GM12878 (cell line): ENCODE results near the gene MROH2A. TPM values are rescaled to one million over a fixed set of nuclear protein-coding genes. Genes with fewer than 3 reads are reported as not detected.

ENCODE experiments used
- ATAC-seq: fragments of 200-7000 bp; cut with Tn5 transposase; 3 replicates; pipeline ENCODE4 v1.9.1; 2020; ENCODE audit warnings: mild to moderate bottlenecking, moderate library complexity
- BruUV-seq: library from RNA; stranded (reverse); fragments of 400-500 nt; replicated peaks from 2 replicates; lab custom pipeline; 2021; lab: Mats Ljungman, UMichigan
- CTCF ChIA-PET: fragments of 300-600 bp; sonication (Branson Sonifier 250); formaldehyde crosslinking; extraction: SDS; loops from one replicate; lab custom pipeline; 2021; ENCODE audit warnings: inconsistent platforms; lab: Yijun Ruan, JAX
- POLR2A ChIA-PET: fragments of 350-600 bp; formaldehyde crosslinking; extraction: SDS; loops from one replicate; lab custom pipeline; 2021; ENCODE audit warnings: inconsistent platforms; lab: Charles Lee
- RAD21 ChIA-PET: fragments of 300-600 bp; sonication (Branson Sonifier 250); formaldehyde crosslinking; loops from one replicate; lab custom pipeline; 2023; ENCODE audit warnings: antibody characterized with exemption; ENCODE audit not compliant: unreplicated experiment; lab: Charles Lee
- SMC1A ChIA-PET: fragments of 300-600 bp; sonication (Branson Sonifier 250); formaldehyde crosslinking; loops from one replicate; lab custom pipeline; 2023; ENCODE audit not compliant: unreplicated experiment, uncharacterized antibody; lab: Charles Lee
- DNase-seq: peaks from one replicate; pipeline ENCODE4 v3.0.0-alpha.2; 2011; ENCODE audit warnings: low read depth, low spot score
- FAIRE-seq: peaks from 3 replicates; lab custom pipeline; 2011; peaks lifted over from hg19 to GRCh38; lab: Jason Lieb, UNC
- H2AFZ ChIP-seq: 2 replicates; pipeline ENCODE4 v1.6.0; 2011; ENCODE audit warnings: low read depth, low read length, control low read depth; ENCODE audit not compliant: control insufficient read depth
- H3K27ac ChIP-seq: 2 replicates; pipeline ENCODE4 v1.5.1; 2011; ENCODE audit warnings: control low read depth; ENCODE audit not compliant: control insufficient read depth, insufficient read depth
- H3K27me3 ChIP-seq, 2 experiments: replicated peaks in 1 of 2; 2 replicates each; pipeline versions ENCODE4 v1.6.0 to v1.6.1; 2011; ENCODE audit warnings: low read length in 1 of 2; ENCODE audit not compliant: control insufficient read depth in 2 of 2, insufficient read depth in 2 of 2
- H3K36me3 ChIP-seq, 2 experiments: 2 replicates each; pipeline ENCODE4 v1.5.1; 2011; ENCODE audit warnings: low read length in 1 of 2; ENCODE audit not compliant: control insufficient read depth in 2 of 2, insufficient read depth in 2 of 2
- H3K4me1 ChIP-seq: 2 replicates; pipeline ENCODE4 v1.6.1; 2011; ENCODE audit warnings: mild to moderate bottlenecking, low read length, moderate library complexity, mixed read lengths; ENCODE audit not compliant: control insufficient read depth, insufficient read depth
- H3K4me2 ChIP-seq: 2 replicates; pipeline ENCODE4 v1.6.0; 2011; ENCODE audit warnings: control low read depth; ENCODE audit not compliant: control insufficient read depth, insufficient read depth
- H3K4me3 ChIP-seq: fragments of 200-600 bp; sonication (generic); 2 replicates; pipeline ENCODE4 v1.5.1; 2016
- H3K79me2 ChIP-seq: 2 replicates; pipeline ENCODE4 v1.6.0; 2011; ENCODE audit warnings: low read length; ENCODE audit not compliant: control insufficient read depth, insufficient read depth
- H3K9ac ChIP-seq: 2 replicates; pipeline ENCODE4 v1.8.0; 2011; ENCODE audit warnings: low read length, control low read depth, mixed read lengths; ENCODE audit not compliant: control insufficient read depth, insufficient read depth
- H3K9me3 ChIP-seq: replicated peaks from 3 replicates; pipeline ENCODE4 v1.5.1; 2011; ENCODE audit warnings: mild to moderate bottlenecking, low read length; ENCODE audit not compliant: control insufficient read depth, insufficient read depth
- H4K20me1 ChIP-seq: 2 replicates; pipeline ENCODE4 v1.6.0; 2011; ENCODE audit not compliant: control insufficient read depth, insufficient read depth
- ATF3 ChIP-seq: IDR thresholded peaks from 2 replicates; pipeline ENCODE4 v1.6.1; 2011; ENCODE audit warnings: low read depth, mild to moderate bottlenecking, low read length, moderate library complexity, borderline replicate concordance; ENCODE audit errors: extremely low read depth
- CBFB ChIP-seq: IDR thresholded peaks from 2 replicates; pipeline ENCODE4 v1.6.1; 2016; ENCODE audit warnings: antibody characterized with exemption, low read depth
- CBX3 ChIP-seq: fragments of 200-600 bp; sonication (generic); IDR thresholded peaks from 2 replicates; pipeline ENCODE4 v1.6.1; 2016; ENCODE audit warnings: low read depth, borderline replicate concordance
- FOS ChIP-seq: IDR thresholded peaks from 3 replicates; pipeline ENCODE4 v1.6.1; 2011; ENCODE audit warnings: borderline replicate concordance; ENCODE audit not compliant: insufficient read length; ENCODE audit errors: extremely low read depth
- MTA3 ChIP-seq: IDR thresholded peaks from 2 replicates; pipeline ENCODE4 v1.6.1; 2012; ENCODE audit warnings: low read length, inconsistent platforms, borderline replicate concordance
- NFYB ChIP-seq: IDR thresholded peaks from 2 replicates; pipeline ENCODE4 v1.6.1; 2011; ENCODE audit warnings: low read depth, mild to moderate bottlenecking, low read length, improper control_type of control experiment, moderate library complexity; ENCODE audit not compliant: insufficient read depth
- PKNOX1 ChIP-seq: fragments of 450-650 bp; IDR thresholded peaks from 2 replicates; pipeline ENCODE4 v1.6.1; 2016; ENCODE audit warnings: mild to moderate bottlenecking
- RB1 ChIP-seq: fragments of 450-650 bp; formaldehyde crosslinking; IDR thresholded peaks from 2 replicates; pipeline ENCODE4 v1.6.1; 2017; ENCODE audit warnings: mild to moderate bottlenecking, borderline replicate concordance
- SP1 ChIP-seq: IDR thresholded peaks from one replicate; pipeline ENCODE4 v1.6.1; 2011; ENCODE audit warnings: low read depth, low read length
- SPI1 ChIP-seq: IDR thresholded peaks from 2 replicates; pipeline ENCODE4 v1.6.1; 2011; ENCODE audit warnings: low read depth, mild to moderate bottlenecking, low read length, moderate library complexity, borderline replicate concordance; ENCODE audit not compliant: insufficient read depth
- ZBED1 ChIP-seq: IDR thresholded peaks from 2 replicates; pipeline ENCODE4 v1.6.1; 2016; ENCODE audit warnings: borderline replicate concordance
- WGBS: methylation state at CpG from one replicate; pipeline ENCODE4 v1.1.6; 2016; ENCODE audit warnings: low lambda C conversion rate; ENCODE audit not compliant: insufficient replicate concordance, insufficient coverage; ENCODE audit errors: missing lambda C conversion rate; 5-methylcytosine and 5-hydroxymethylcytosine counted together
- in situ Hi-C: fragments of 300-500 bp; cut with MboI; formaldehyde crosslinking; loops from 9 replicates; pipeline ENCODE4 v1.14.3; 2018; ENCODE audit warnings: mixed read lengths
- intact Hi-C: fragments of 100-400 bp; cut with micrococcal nuclease; formaldehyde crosslinking; loops from one replicate; pipeline ENCODE4 v1.14.2; 2022; ENCODE audit not compliant: unreplicated experiment
- polyA plus RNA-seq, 11 experiments: library from polyadenylated mRNA; depleted of rRNA in 4 of 11; unstranded in 6 of 11; stranded (reverse) in 5 of 11; fragments of >200 nt; fragmentation: Nextera tagmentation in 4 of 11; fragmentation: Illumina TruSeq in 1 of 11; extraction: Ambion mirVana in 4 of 11; extraction: Trizol in 1 of 11; gene quantifications; 1 replicate in 1 of 11; 2 replicates in 10 of 11; pipeline versions ENCODE4 v1.2.1 to v1.2.3, GENCODE V29; 2011 to 2016; ENCODE audit warnings: inconsistent platforms in 2 of 11, missing spikeins in 2 of 11, low read depth in 1 of 11
- total RNA-seq, 4 experiments: library from RNA; depleted of rRNA in 3 of 4; stranded (reverse); fragments of >200 nt in 3 of 4; fragmentation: Illumina TruSeq in 1 of 4; extraction: Trizol in 1 of 4; gene quantifications; 2 replicates each; pipeline versions ENCODE4 v1.2.1 to v1.2.3, GENCODE V29; 2013 to 2021
- TF ChIP-seq, protein P1 (sequence below): IDR thresholded peaks from 2 replicates; pipeline ENCODE4 v1.6.1; 2011; ENCODE audit warnings: mild to moderate bottlenecking, low read depth, low read length, moderate library complexity; ENCODE audit not compliant: insufficient replicate concordance

The MROH2A gene
- total and polyA plus RNA-seq, 10 of the 15 experiments (the other 5 are each of a cell fraction or from before 2014, with no cell fraction given) = not detected

DNA sequence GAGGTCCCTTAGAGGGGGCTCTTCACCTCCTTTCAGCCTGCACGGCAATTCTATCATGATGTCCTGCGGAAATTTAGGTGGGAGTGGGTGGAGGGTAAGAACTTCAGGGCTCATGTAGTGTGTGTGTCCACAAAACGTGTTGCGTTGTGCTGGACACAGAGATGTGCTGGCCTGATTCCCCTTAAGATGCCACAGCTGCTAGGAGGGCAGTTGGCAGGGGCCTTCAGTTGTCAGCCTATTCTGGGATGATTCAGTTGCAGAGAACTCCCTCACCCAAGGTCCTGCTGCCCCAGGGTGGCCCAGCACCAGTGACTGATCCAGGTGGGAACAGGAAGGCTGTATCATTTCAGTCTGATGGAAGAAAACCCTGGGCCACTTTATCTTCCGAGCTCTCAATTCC lies 77.2 kb downstream of the MROH2A start:
- in situ Hi-C loops = no loop called here
- H3K27me3 ChIP-seq = no peaks in the 10 kb centered on the region
- FAIRE-seq (no peak), DNase-seq (no peak)
- peaks cover 7% of the 10 kb centered on the region; the same call in 1 of the 2 replicates for H3K4me1 ChIP-seq
- ChIA-PET SMC1A (no interaction called here), POLR2A (no interaction called here)
- intact Hi-C loops = no loop called here
- no peak overlapping the region; the same call in 1 of the 2 replicates for H3K9ac ChIP-seq
- TF ChIP-seq ATF3 (no peak), FOS (no peak), CBFB (no peak), SP1 (no peak)
- TF ChIP-seq, all 136 proteins: peak for 0
- Histone ChIP-seq H3K79me2 (peaks cover 40% of the 10 kb centered on the region), H4K20me1 (0 out of 2 replicates have a peak, but pooled peaks cover 2% of the 10 kb centered on the region), H3K4me3 (peak overlapping the region; percentile 78; the same call in 1 of the 2 replicates), H3K9me3 (no peaks in the 10 kb centered on the region), H3K27ac (no peak overlapping the region; the same call in 1 of the 2 replicates), H3K4me2 (peak overlapping the region; percentile 81), H3K36me3 (peaks cover 2 to 3% of the 10 kb centered on the region in 2 experiments; a peak in 3 of 4 replicates), H2AFZ (peak overlapping the region; percentile 88; the same call in 1 of the 2 replicates)
- no peak for ATAC-seq
- no TSS peak for BruUV-seq
- ChIA-PET RAD21 (no interaction called here), CTCF (interaction anchor here (0.8 kb wide), 1 partner anchor 16 kb away, joined by 3 read pairs; no protein-coding TSS in a partner anchor)
- WGBS = 84% methylated on average over 5 of the region's 5 CpGs

GRCh38 chr2:233856184-233856583 lies 78.1 kb downstream of the MROH2A start:
- intact Hi-C loops = no loop called here
- peaks cover 32% of the 10 kb centered on the region for H3K79me2 ChIP-seq
- POLR2A ChIA-PET = no interaction called here

More at GRCh38 chr2:233856184-233856583, 78.1 kb downstream of the MROH2A start:
- ATAC-seq (no peak), FAIRE-seq (no peak), DNase-seq (no peak)
- Histone ChIP-seq H2AFZ (no peak overlapping the region), H4K20me1 (0 out of 2 replicates have a peak, but pooled peaks cover 2% of the 10 kb centered on the region), H3K27ac (no peak overlapping the region), H3K36me3 (peaks cover 0 to 2% of the 10 kb centered on the region in 2 experiments; a peak in 3 of 4 replicates), H3K27me3 (no peaks in the 10 kb centered on the region), H3K9me3 (no peaks in the 10 kb centered on the region), H3K9ac (no peak overlapping the region), H3K4me2 (no peak overlapping the region), H3K4me1 (peaks cover 7% of the 10 kb centered on the region; the same call in 1 of the 2 replicates), H3K4me3 (no peak overlapping the region)
- ChIA-PET RAD21 (no interaction called here), CTCF (interaction anchor here (2.0 kb wide), 1 partner anchor 13 kb away, joined by 11 read pairs; no protein-coding TSS in a partner anchor), SMC1A (interaction anchor here (0.6 kb wide), 1 partner anchor 1087 kb away, joined by 3 read pairs; no protein-coding TSS in a partner anchor)
- no peak for TF ChIP-seq SPI1
- no peak for TF ChIP-seq CBX3
- peak; percentile 69 for TF ChIP-seq NFYB
- TF ChIP-seq PKNOX1 = peak; percentile 84
- no peak for TF ChIP-seq RB1
- TF ChIP-seq ZBED1 = no peak
- TF ChIP-seq, protein P1, sequence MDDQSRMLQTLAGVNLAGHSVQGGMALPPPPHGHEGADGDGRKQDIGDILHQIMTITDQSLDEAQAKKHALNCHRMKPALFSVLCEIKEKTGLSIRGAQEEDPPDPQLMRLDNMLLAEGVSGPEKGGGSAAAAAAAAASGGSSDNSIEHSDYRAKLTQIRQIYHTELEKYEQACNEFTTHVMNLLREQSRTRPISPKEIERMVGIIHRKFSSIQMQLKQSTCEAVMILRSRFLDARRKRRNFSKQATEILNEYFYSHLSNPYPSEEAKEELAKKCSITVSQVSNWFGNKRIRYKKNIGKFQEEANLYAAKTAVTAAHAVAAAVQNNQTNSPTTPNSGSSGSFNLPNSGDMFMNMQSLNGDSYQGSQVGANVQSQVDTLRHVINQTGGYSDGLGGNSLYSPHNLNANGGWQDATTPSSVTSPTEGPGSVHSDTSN = peak; percentile 55
- no peak for TF ChIP-seq MTA3
- in situ Hi-C loops = no loop called here
- 100% methylated on average over 5 of the region's 5 CpGs for WGBS
- BruUV-seq = no TSS peak
